Mesenchymal stem cell (in vitro differentiated cells and primary cell): ENCODE results near the gene P4HB. TPM values are rescaled to one million over a fixed set of nuclear protein-coding genes. Genes with fewer than 3 reads are reported as not detected.

ENCODE experiments used
- DNase-seq: peaks from one replicate; pipeline ENCODE4 v3.0.0-alpha.2; 2013
- H2AFZ ChIP-seq: one replicate; pipeline ENCODE4 v1.6.1; 2013; ENCODE audit warnings: low read depth, mild to moderate bottlenecking, control low read depth, inconsistent platforms, low read length, moderate library complexity
- H2AK5ac ChIP-seq: 2 replicates; pipeline ENCODE4 v1.6.1; 2013; ENCODE audit warnings: low read length, moderate library complexity, mild to moderate bottlenecking, inconsistent platforms; ENCODE audit not compliant: severe bottlenecking
- H2BK120ac ChIP-seq: one replicate; pipeline ENCODE4 v1.6.1; 2013; ENCODE audit warnings: low read depth, mild to moderate bottlenecking, inconsistent platforms, low read length, moderate library complexity
- H2BK12ac ChIP-seq, 2 experiments: one replicate each; pipeline ENCODE4 v1.6.1; 2013; ENCODE audit warnings: inconsistent platforms in 2 of 2, low read length in 2 of 2, mild to moderate bottlenecking in 2 of 2, moderate library complexity in 2 of 2, control low read depth in 1 of 2
- H2BK15ac ChIP-seq: one replicate; pipeline ENCODE4 v1.6.1; 2013; ENCODE audit warnings: mild to moderate bottlenecking, low read depth, inconsistent platforms; ENCODE audit not compliant: poor library complexity, severe bottlenecking
- H2BK5ac ChIP-seq: 2 replicates; pipeline ENCODE4 v1.6.1; 2013; ENCODE audit warnings: low read depth, mild to moderate bottlenecking, low read length, control low read depth, inconsistent platforms; ENCODE audit not compliant: poor library complexity, severe bottlenecking
- H3K14ac ChIP-seq, 2 experiments: one replicate each; pipeline ENCODE4 v1.6.1; 2013; ENCODE audit warnings: inconsistent platforms in 2 of 2, low read length in 2 of 2, control low read depth in 1 of 2, mild to moderate bottlenecking in 1 of 2, moderate library complexity in 1 of 2
- H3K18ac ChIP-seq, 2 experiments: one replicate each; pipeline ENCODE4 v1.6.1; 2013; ENCODE audit warnings: inconsistent platforms in 2 of 2, low read length in 2 of 2, control low read depth in 1 of 2, low read depth in 1 of 2, mild to moderate bottlenecking in 1 of 2
- H3K23ac ChIP-seq, 2 experiments: one replicate each; pipeline ENCODE4 v1.6.1; 2013; ENCODE audit warnings: inconsistent platforms in 2 of 2, low read length in 2 of 2, mild to moderate bottlenecking in 2 of 2, moderate library complexity in 2 of 2, control low read depth in 1 of 2
- H3K27ac ChIP-seq: 2 replicates; pipeline ENCODE4 v1.5.1; 2013; ENCODE audit warnings: mild to moderate bottlenecking, moderate library complexity, low read length, control low read depth, inconsistent platforms; ENCODE audit not compliant: poor library complexity, severe bottlenecking
- H3K27me3 ChIP-seq, 2 experiments: 2 replicates each; pipeline versions ENCODE4 v1.6.1 to v1.7.0; 2013; ENCODE audit warnings: low read length in 2 of 2, mild to moderate bottlenecking in 2 of 2, moderate library complexity in 2 of 2, control low read depth in 1 of 2, inconsistent platforms in 1 of 2; ENCODE audit not compliant: control insufficient read depth in 1 of 2, insufficient read depth in 1 of 2
- H3K36me3 ChIP-seq, 2 experiments: 2 replicates each; pipeline versions ENCODE4 v1.6.1 to v1.7.0; 2013; ENCODE audit warnings: low read length in 2 of 2, control low read depth in 1 of 2, inconsistent platforms in 1 of 2, low read depth in 1 of 2, mild to moderate bottlenecking in 1 of 2; ENCODE audit not compliant: insufficient read depth in 2 of 2, control insufficient read depth in 1 of 2
- H3K4ac ChIP-seq, 2 experiments: one replicate each; pipeline ENCODE4 v1.6.1; 2013; ENCODE audit warnings: inconsistent platforms in 2 of 2, low read length in 2 of 2, mild to moderate bottlenecking in 2 of 2, moderate library complexity in 2 of 2, control low read depth in 1 of 2, low read depth in 1 of 2
- H3K4me1 ChIP-seq: 2 replicates; pipeline ENCODE4 v1.6.1; 2013; ENCODE audit warnings: low read depth, low read length, control low read depth; ENCODE audit not compliant: control insufficient read depth, insufficient read depth
- H3K4me2 ChIP-seq: 2 replicates; pipeline ENCODE4 v1.6.1; 2013; ENCODE audit warnings: low read length, mild to moderate bottlenecking, inconsistent platforms; ENCODE audit not compliant: poor library complexity, severe bottlenecking
- H3K4me3 ChIP-seq, 2 experiments: 2 replicates each; pipeline versions ENCODE4 v1.5.1 to v1.7.0; 2013; ENCODE audit warnings: low read length in 2 of 2, mild to moderate bottlenecking in 2 of 2, control low read depth in 1 of 2, low read depth in 1 of 2; ENCODE audit not compliant: insufficient read depth in 1 of 2
- H3K79me1 ChIP-seq: replicated peaks from 2 replicates; pipeline ENCODE4 v1.6.1; 2013; ENCODE audit warnings: mild to moderate bottlenecking, control low read depth, low read length, inconsistent platforms; ENCODE audit not compliant: poor library complexity, severe bottlenecking
- H3K9ac ChIP-seq: 2 replicates; pipeline ENCODE4 v1.7.0; 2013; ENCODE audit warnings: mild to moderate bottlenecking, low read length, moderate library complexity
- H3K9me3 ChIP-seq: 2 replicates; pipeline ENCODE4 v1.7.0; 2013; ENCODE audit warnings: mild to moderate bottlenecking, low read length; ENCODE audit not compliant: control insufficient read depth
- H4K8ac ChIP-seq: one replicate; pipeline ENCODE4 v1.6.1; 2013; ENCODE audit warnings: inconsistent platforms, mild to moderate bottlenecking, low read length, moderate library complexity
- H4K91ac ChIP-seq: one replicate; pipeline ENCODE4 v1.6.1; 2013; ENCODE audit warnings: mild to moderate bottlenecking, low read length, inconsistent platforms
- WGBS: methylation state at CpG from one replicate; pipeline ENCODE4 v1.1.7; 2013; ENCODE audit warnings: mixed read lengths; 5-methylcytosine and 5-hydroxymethylcytosine counted together
- polyA plus RNA-seq, 2 experiments: library from polyadenylated mRNA; stranded (reverse); fragments of 200-250 nt; gene quantifications; one replicate each; pipeline ENCODE4 v1.2.3, GENCODE V29; 2013

Gene P4HB
- 1,896 TPM for polyA plus RNA-seq (2013, experiment 1 of 2)
- polyA plus RNA-seq (2013, experiment 2 of 2), result 1,944 TPM

DNA sequence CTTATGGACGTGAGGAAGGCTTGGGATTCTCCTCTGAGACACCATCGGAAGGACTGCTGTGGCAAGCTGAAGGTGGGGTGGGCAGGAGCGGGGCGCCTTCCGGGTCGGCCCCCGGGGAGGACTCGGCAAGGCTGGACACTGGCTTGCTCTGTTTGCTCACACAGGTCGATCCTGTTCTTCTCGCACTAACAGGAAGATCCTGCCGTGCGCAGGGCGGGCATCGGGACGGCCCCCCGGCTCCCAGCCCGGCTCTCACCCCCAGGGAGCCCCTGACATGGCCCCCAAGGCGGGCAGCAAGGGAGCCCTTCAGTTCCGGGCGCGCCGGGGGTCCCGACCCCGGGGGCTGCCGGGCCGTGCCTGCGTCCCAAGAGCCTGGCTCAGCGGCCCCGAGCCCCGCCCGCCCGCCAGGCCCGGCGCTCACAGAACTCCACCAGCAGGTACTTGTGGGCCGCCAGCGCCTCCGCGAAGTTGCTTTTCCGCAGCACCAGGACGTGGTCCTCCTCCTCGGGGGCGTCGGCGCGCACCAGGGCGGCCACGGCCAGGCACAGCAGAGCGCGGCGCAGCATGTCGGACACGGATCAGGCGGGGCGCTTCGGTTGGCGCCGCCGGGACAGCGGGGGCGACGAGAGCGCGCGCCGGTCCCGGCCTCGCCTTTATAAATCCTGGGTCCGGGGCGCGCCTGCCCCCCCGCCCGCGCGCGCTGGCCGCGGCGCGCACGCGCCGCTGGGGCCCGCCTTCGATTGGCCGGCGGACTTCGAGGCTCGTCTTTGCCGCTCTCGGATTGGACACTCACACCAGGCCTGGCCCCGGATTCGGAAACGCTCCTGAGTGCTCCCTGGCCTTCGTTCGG lies at the start of gene P4HB:
Gene P4HB, minus strand, starts transcription at position 630 of the 850 bp plus-strand sequence. Its CDS starts 64 bp downstream, at position 566.
- peak within 1 kb of the TSS; percentile 94 for H3K9ac ChIP-seq
- peak within 1 kb of the TSS; percentile 83 for H3K27ac ChIP-seq
- under 1% methylated on average over 88 of the region's 95 CpGs for WGBS
- H3K27me3 ChIP-seq, result no peaks in the 10 kb centered on the region
- peak within 1 kb of the TSS; percentile 93 to 100 for H3K4me3 ChIP-seq
- H3K4me1 ChIP-seq, result peaks cover 37% of the 10 kb centered on the region
- peak within 1 kb of the TSS; percentile 94 for H2AK5ac ChIP-seq
- H3K4ac ChIP-seq, result peak within 1 kb of the TSS; percentile 96 to 100
- no peaks in the 10 kb centered on the region for H3K9me3 ChIP-seq
- peak within 1 kb of the TSS in 1 of 2 experiments; percentile 100 for H3K14ac ChIP-seq
- H4K8ac ChIP-seq, result peak within 1 kb of the TSS; percentile 96
- H2BK12ac ChIP-seq, result peak within 1 kb of the TSS in 1 of 2 experiments; percentile 58
- peak within 1 kb of the TSS; percentile 24 to 94 for H3K23ac ChIP-seq
- peak within 1 kb of the TSS; percentile 97 to 100 for H3K18ac ChIP-seq
- H3K4me2 ChIP-seq, result peak within 1 kb of the TSS; percentile 88
- H2BK5ac ChIP-seq, result peak within 1 kb of the TSS; percentile 94
- peaks cover 41 to 53% of the 10 kb centered on the region in 2 experiments for H3K36me3 ChIP-seq
- no peak for DNase-seq
- peak within 1 kb of the TSS; percentile 96 for H2AFZ ChIP-seq
- peaks cover 5% of the 10 kb centered on the region for H3K79me1 ChIP-seq
- H2BK120ac ChIP-seq, result peak within 1 kb of the TSS; percentile 95
- no peak within 1 kb of the TSS for H2BK15ac ChIP-seq
- peak within 1 kb of the TSS; percentile 100 for H4K91ac ChIP-seq

DNA sequence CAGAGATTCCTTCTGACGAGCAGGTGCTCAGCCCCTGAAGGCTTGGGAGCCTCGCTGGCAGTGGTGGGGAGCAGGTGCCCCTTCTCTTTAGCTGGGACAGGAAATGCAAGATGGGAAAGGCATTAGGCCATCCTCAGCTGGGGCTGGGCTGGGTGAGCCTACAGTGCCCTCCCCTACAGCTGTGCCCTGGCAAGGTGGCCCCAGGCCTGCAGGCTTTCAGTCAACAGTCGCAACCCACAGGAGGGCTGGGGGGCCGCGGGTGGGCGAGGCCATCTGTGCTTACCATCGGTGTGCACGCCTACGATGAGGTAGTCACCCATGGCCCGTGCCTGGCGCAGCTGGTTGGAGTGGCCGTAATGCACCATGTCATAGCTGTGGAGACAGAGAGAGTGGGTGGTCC lies 48.9 kb upstream of the P4HB start:
- Histone ChIP-seq H3K27me3 (no peaks in the 10 kb centered on the region), H3K18ac (no peak overlapping the region), H3K36me3 (peaks cover 48 to 77% of the 10 kb centered on the region in 2 experiments), H4K8ac (no peak overlapping the region), H2AK5ac (no peak overlapping the region), H3K27ac (no peak overlapping the region), H3K79me1 (peaks cover 24% of the 10 kb centered on the region), H2BK120ac (no peak overlapping the region), H3K14ac (no peak overlapping the region), H2BK15ac (no peak overlapping the region), H3K4ac (no peak overlapping the region), H2BK12ac (peak overlapping the region in 1 of 2 experiments; percentile 45), H3K9me3 (no peaks in the 10 kb centered on the region), H3K4me3 (no peak overlapping the region), H2BK5ac (no peak overlapping the region), H3K9ac (no peak overlapping the region), H3K23ac (peak overlapping the region in 1 of 2 experiments; percentile 66), H3K4me2 (no peak overlapping the region), H2AFZ (no peak overlapping the region), H3K4me1 (peaks cover 18% of the 10 kb centered on the region), H4K91ac (peak overlapping the region; percentile 12)
- no peak for DNase-seq
- 98% methylated on average over 12 of the region's 12 CpGs for WGBS

GRCh38 chr17:81908793-81909192 lies 48.5 kb upstream of the P4HB start:
- H3K4me2 ChIP-seq, result no peak overlapping the region
- 96% methylated on average over 11 of the region's 11 CpGs for WGBS

More at GRCh38 chr17:81908793-81909192, 48.5 kb upstream of the P4HB start:
- Histone ChIP-seq H2BK15ac (no peak overlapping the region), H2BK5ac (no peak overlapping the region), H3K9me3 (no peaks in the 10 kb centered on the region), H2BK12ac (no peak overlapping the region), H3K27me3 (no peaks in the 10 kb centered on the region), H3K4me3 (no peak overlapping the region), H3K18ac (no peak overlapping the region), H3K9ac (no peak overlapping the region), H3K4ac (no peak overlapping the region), H4K8ac (no peak overlapping the region), H2BK120ac (no peak overlapping the region), H2AK5ac (no peak overlapping the region), H2AFZ (no peak overlapping the region), H3K36me3 (peaks cover 44 to 77% of the 10 kb centered on the region in 2 experiments), H3K23ac (no peak overlapping the region), H3K4me1 (peaks cover 18% of the 10 kb centered on the region), H3K27ac (no peak overlapping the region), H3K79me1 (peaks cover 19% of the 10 kb centered on the region), H3K14ac (no peak overlapping the region), H4K91ac (no peak overlapping the region)
- DNase-seq, result no peak
